H1 (cell line): ENCODE data around the gene GSTT4. TPM values are rescaled to one million over a fixed set of nuclear protein-coding genes. Genes with fewer than 3 reads are reported as not detected.

Experiments used
- CTCF ChIA-PET: fragments of 300-600 bp; sonication (Branson Sonifier 250); formaldehyde crosslinking; loops from one replicate; lab custom pipeline; 2021; ENCODE audit not compliant: partially characterized antibody; lab: Charles Lee
- POLR2A ChIA-PET: fragments of 300-600 bp; sonication (Branson Sonifier 250); formaldehyde crosslinking; loops from one replicate; lab custom pipeline; 2021; ENCODE audit warnings: inconsistent platforms; ENCODE audit not compliant: partially characterized antibody; lab: Charles Lee
- DNase-seq, 2 experiments: peaks; one replicate each; pipeline versions ENCODE4 v3.0.0 to v3.0.0-alpha.2; 2010 to 2022; ENCODE audit warnings: low spot score in 2 of 2, low read depth in 1 of 2, mixed read lengths in 1 of 2
- FAIRE-seq: peaks from 2 replicates; lab custom pipeline; 2011; peaks lifted over from hg19 to GRCh38; lab: Jason Lieb, UNC
- H2AFZ ChIP-seq: 2 replicates; pipeline ENCODE4 v1.8.1; 2012; ENCODE audit warnings: low read length, inconsistent platforms
- H2AK5ac ChIP-seq: 2 replicates; pipeline ENCODE4 v1.6.1; 2013; ENCODE audit warnings: low read depth, low read length
- H2BK120ac ChIP-seq: replicated peaks from 2 replicates; pipeline ENCODE3; 2013; ENCODE audit warnings: low read depth, low read length, inconsistent platforms
- H2BK12ac ChIP-seq: 2 replicates; pipeline ENCODE4 v1.6.1; 2013; ENCODE audit warnings: low read depth, low read length
- H2BK15ac ChIP-seq: 2 replicates; pipeline ENCODE4 v1.6.1; 2013; ENCODE audit warnings: low read length
- H2BK20ac ChIP-seq: 2 replicates; pipeline ENCODE4 v1.6.1; 2013; ENCODE audit warnings: low read length
- H2BK5ac ChIP-seq: 2 replicates; pipeline ENCODE4 v1.6.1; 2013; ENCODE audit warnings: low read depth, low read length
- H3K14ac ChIP-seq: 2 replicates; pipeline ENCODE4 v1.6.1; 2013; ENCODE audit warnings: inconsistent platforms; ENCODE audit not compliant: insufficient read length
- H3K18ac ChIP-seq: 2 replicates; pipeline ENCODE4 v1.6.1; 2013; ENCODE audit warnings: low read length; ENCODE audit errors: extremely low read depth
- H3K23ac ChIP-seq: 2 replicates; pipeline ENCODE4 v1.6.1; 2013; ENCODE audit warnings: inconsistent platforms; ENCODE audit not compliant: insufficient read length
- H3K23me2 ChIP-seq: 2 replicates; pipeline ENCODE4 v1.6.1; 2013; ENCODE audit warnings: low read depth, low read length
- H3K27ac ChIP-seq: 2 replicates; pipeline ENCODE4 v1.6.1; 2011; ENCODE audit warnings: low read depth, low read length, inconsistent platforms
- H3K27me3 ChIP-seq, 4 experiments: replicated peaks in 1 of 4; 1 replicate in 1 of 4; 2 replicates in 3 of 4; pipeline versions ENCODE4 v1.6.1 to v1.8.1; 2011 to 2013; ENCODE audit warnings: low read length in 3 of 4, mild to moderate bottlenecking in 3 of 4, inconsistent platforms in 2 of 4, mixed read lengths in 2 of 4, moderate library complexity in 1 of 4; ENCODE audit not compliant: control insufficient read depth in 3 of 4, insufficient read depth in 3 of 4; ENCODE audit errors: extremely low read depth in 1 of 4
- H3K36me3 ChIP-seq, 4 experiments: 2 replicates each; pipeline versions ENCODE4 v1.6.1 to v1.8.1; 2011 to 2013; ENCODE audit warnings: mild to moderate bottlenecking in 4 of 4, low read length in 3 of 4, moderate library complexity in 2 of 4, control low read depth in 1 of 4, inconsistent platforms in 1 of 4; ENCODE audit not compliant: insufficient read depth in 4 of 4, control insufficient read depth in 2 of 4
- H3K4ac ChIP-seq: replicated peaks from 2 replicates; pipeline ENCODE3; 2013; ENCODE audit warnings: low read length, low read depth, mixed read lengths, inconsistent platforms; ENCODE audit not compliant: insufficient read length
- H3K4me1 ChIP-seq, 4 experiments: replicated peaks in 1 of 4; 1 replicate in 1 of 4; 2 replicates in 3 of 4; pipeline versions ENCODE4 v1.6.1 to v1.8.1; 2011 to 2013; ENCODE audit warnings: low read length in 3 of 4, inconsistent platforms in 2 of 4, mixed read lengths in 1 of 4; ENCODE audit not compliant: insufficient read depth in 4 of 4, control insufficient read depth in 3 of 4
- H3K4me2 ChIP-seq, 2 experiments: 2 replicates each; pipeline versions ENCODE4 v1.6.1 to v1.8.1; 2011 to 2013; ENCODE audit warnings: low read depth in 2 of 2, low read length in 2 of 2, control low read depth in 1 of 2, inconsistent platforms in 1 of 2, mild to moderate bottlenecking in 1 of 2; ENCODE audit not compliant: insufficient read depth in 1 of 2
- H3K4me3 ChIP-seq, 4 experiments: fragments of 200-600, 300-600 bp in 1 of 4; sonication (generic), shearing (Covaris generic), sonication (Bioruptor Twin) in 1 of 4; 2 replicates each; pipeline versions ENCODE4 v1.5.1 to v1.8.1; 2011 to 2016; ENCODE audit warnings: low read length in 4 of 4, low read depth in 3 of 4, control low read depth in 2 of 4, inconsistent platforms in 2 of 4, mild to moderate bottlenecking in 2 of 4, mixed read lengths in 1 of 4, moderate library complexity in 1 of 4; ENCODE audit not compliant: insufficient read depth in 2 of 4; ENCODE audit errors: extremely low read depth in 1 of 4
- H3K56ac ChIP-seq: replicated peaks from 2 replicates; pipeline ENCODE3; 2013; ENCODE audit warnings: low read depth, mild to moderate bottlenecking, mixed read lengths, low read length, inconsistent platforms; ENCODE audit not compliant: insufficient read length
- H3K79me1 ChIP-seq: 2 replicates; pipeline ENCODE4 v1.6.1; 2013; ENCODE audit warnings: low read depth, low read length, control low read depth
- H3K79me2 ChIP-seq, 2 experiments: 2 replicates each; pipeline versions ENCODE4 v1.6.1 to v1.8.1; 2012 to 2013; ENCODE audit warnings: low read length in 2 of 2, mild to moderate bottlenecking in 2 of 2, inconsistent platforms in 1 of 2; ENCODE audit not compliant: insufficient read depth in 2 of 2, control insufficient read depth in 1 of 2
- H3K9ac ChIP-seq, 4 experiments: replicated peaks in 1 of 4; 1 replicate in 1 of 4; 2 replicates in 3 of 4; pipeline versions ENCODE4 v1.6.1 to v1.8.1; 2011 to 2013; ENCODE audit warnings: low read depth in 3 of 4, low read length in 3 of 4, control low read depth in 2 of 4, mild to moderate bottlenecking in 2 of 4, moderate library complexity in 2 of 4, inconsistent platforms in 1 of 4; ENCODE audit errors: extremely low read depth in 1 of 4
- H3K9me3 ChIP-seq, 2 experiments: 2 replicates each; pipeline versions ENCODE4 v1.6.1 to v1.8.1; 2012 to 2013; ENCODE audit warnings: mild to moderate bottlenecking in 2 of 2, moderate library complexity in 2 of 2, control low read depth in 1 of 2, inconsistent platforms in 1 of 2, low read depth in 1 of 2, low read length in 1 of 2, mixed read lengths in 1 of 2; ENCODE audit not compliant: insufficient read depth in 2 of 2
- H4K20me1 ChIP-seq, 2 experiments: replicated peaks in 1 of 2; 2 replicates each; pipeline versions ENCODE3 to v1.8.1; 2011 to 2013; ENCODE audit warnings: inconsistent platforms in 2 of 2, low read length in 2 of 2, mild to moderate bottlenecking in 1 of 2; ENCODE audit not compliant: insufficient read depth in 2 of 2, control insufficient read depth in 1 of 2
- H4K5ac ChIP-seq: 2 replicates; pipeline ENCODE4 v1.6.1; 2013; ENCODE audit warnings: low read length, low read depth, mixed read lengths, inconsistent platforms; ENCODE audit not compliant: insufficient read length
- H4K8ac ChIP-seq: 2 replicates; pipeline ENCODE4 v1.8.0; 2013; ENCODE audit warnings: mild to moderate bottlenecking, moderate library complexity, low read length, inconsistent platforms; ENCODE audit not compliant: insufficient read depth; ENCODE audit errors: extremely low read depth
- H4K91ac ChIP-seq: replicated peaks from 2 replicates; pipeline ENCODE3; 2013; ENCODE audit warnings: low read length, mixed read lengths, inconsistent platforms; ENCODE audit not compliant: insufficient read length
- CREB1 ChIP-seq: IDR thresholded peaks from 2 replicates; pipeline ENCODE4 v1.6.1; 2012; ENCODE audit warnings: inconsistent platforms
- EP300 ChIP-seq, 2 experiments: IDR thresholded peaks; 1 replicate in 1 of 2; 2 replicates in 1 of 2; pipeline ENCODE4 v1.6.1; 2011 to 2012; ENCODE audit warnings: low read depth in 2 of 2, low read length in 2 of 2, mild to moderate bottlenecking in 2 of 2, borderline replicate concordance in 1 of 2, inconsistent platforms in 1 of 2, moderate library complexity in 1 of 2
- EZH2 ChIP-seq: fragments of 200-600 bp; sonication (generic); IDR thresholded peaks from 2 replicates; pipeline ENCODE4 v1.7.1; 2012; ENCODE audit warnings: low read depth, mild to moderate bottlenecking, moderate library complexity, low read length, inconsistent platforms; ENCODE audit not compliant: severe bottlenecking
- GTF2F1 ChIP-seq: IDR thresholded peaks from 2 replicates; pipeline ENCODE4 v1.6.1; 2012; ENCODE audit warnings: low read depth, low read length, improper control_type of control experiment, borderline replicate concordance
- HDAC6 ChIP-seq: IDR thresholded peaks from one replicate; pipeline ENCODE4 v1.7.1; 2012; ENCODE audit warnings: low read depth, mild to moderate bottlenecking, inconsistent platforms, low read length, moderate library complexity
- JUND ChIP-seq: IDR thresholded peaks from 2 replicates; pipeline ENCODE4 v1.6.1; 2011; ENCODE audit warnings: mild to moderate bottlenecking, improper control_type of control experiment, low read length
- NANOG ChIP-seq: IDR thresholded peaks from 2 replicates; pipeline ENCODE4 v1.6.1; 2011; ENCODE audit warnings: low read length, low read depth, mild to moderate bottlenecking, inconsistent platforms; ENCODE audit not compliant: insufficient read depth, poor library complexity, severe bottlenecking
- PHF8 ChIP-seq: fragments of 200-600 bp; sonication (generic); conservative IDR thresholded peaks from 2 replicates; pipeline ENCODE4 v1.7.1; 2012; ENCODE audit warnings: low read depth, mild to moderate bottlenecking, inconsistent platforms, low read length, moderate library complexity
- RFX5 ChIP-seq: IDR thresholded peaks from 2 replicates; pipeline ENCODE4 v1.6.1; 2011; ENCODE audit warnings: low read depth, low read length, improper control_type of control experiment, borderline replicate concordance
- SP2 ChIP-seq: IDR thresholded peaks from 2 replicates; pipeline ENCODE4 v1.6.1; 2012; ENCODE audit warnings: mild to moderate bottlenecking, low read length, inconsistent platforms
- TBP ChIP-seq: IDR thresholded peaks from 2 replicates; pipeline ENCODE4 v1.6.1; 2011; ENCODE audit warnings: low read depth, low read length, improper control_type of control experiment
- WGBS, 2 experiments: shearing (Covaris generic) in 1 of 2; methylation state at CpG; one replicate each; pipeline versions ENCODE4 v1.1.6 to v1.1.7; 2013 to 2015; ENCODE audit warnings: low lambda C conversion rate in 2 of 2, mixed read lengths in 2 of 2, inconsistent platforms in 1 of 2, low coverage in 1 of 2, missing lambda C conversion rate in 1 of 2; ENCODE audit not compliant: insufficient replicate concordance in 2 of 2, insufficient coverage in 1 of 2, insufficient read length in 1 of 2; ENCODE audit errors: extremely low coverage in 1 of 2, missing lambda C conversion rate in 1 of 2; 5-methylcytosine and 5-hydroxymethylcytosine counted together
- polyA plus RNA-seq, 7 experiments: library from polyadenylated mRNA; depleted of rRNA in 3 of 7; stranded (reverse) in 5 of 7; unstranded in 2 of 7; fragments of >200 nt in 5 of 7; fragments of 200-250 nt in 2 of 7; gene quantifications; 1 replicate in 5 of 7; 2 replicates in 1 of 7; 4 replicates in 1 of 7; pipeline versions ENCODE4 v1.2.1 to v1.2.3, GENCODE V29; 2011 to 2013; ENCODE audit warnings: missing spikeins in 2 of 7, mixed read lengths in 2 of 7
- total RNA-seq: library from RNA; stranded (reverse); fragmentation: NEBNext Ultra II Directional; extraction: Animal tissue kit (Norgen Biotek cat#: 25700); gene quantifications from 2 replicates; pipeline ENCODE4 v1.2.1, GENCODE V29; 2021

GSTT4 gene
- total and polyA plus RNA-seq, 2 of the 8 experiments (the other 6 are each of a cell fraction or from before 2014, with no cell fraction given) = 0.14 TPM; not detected in 1

- Histone ChIP-seq H4K91ac (no peak overlapping the region), H3K79me2 (peaks cover 0 to 10% of the 10 kb centered on the region in 2 experiments; a peak in 2 of 4 replicates), H2BK5ac (peak overlapping the region; percentile 38; the same call in 1 of the 2 replicates), H3K9ac (no peak overlapping the region), H3K56ac (no peak overlapping the region), H3K9me3 (no peaks in the 10 kb centered on the region), H2AK5ac (0 out of 2 replicates have a peak overlapping the region, but pooled peaks have one; percentile 1), H3K4me3 (no peak overlapping the region), H2AFZ (no peak overlapping the region), H2BK20ac (peak overlapping the region; percentile 73; the same call in 1 of the 2 replicates), H4K8ac (no peak overlapping the region), H3K79me1 (peaks cover 3% of the 10 kb centered on the region; the same call in 1 of the 2 replicates), H3K4ac (no peak overlapping the region), H3K36me3 (no peaks in the 10 kb centered on the region), H4K5ac (no peak overlapping the region), H3K4me2 (no peak overlapping the region), H3K27me3 (no peaks in the 10 kb centered on the region; a peak in 2 of 7 replicates), H2BK15ac (peak overlapping the region; percentile 32; the same call in 1 of the 2 replicates), H3K14ac (no peak overlapping the region), H2BK120ac (no peak overlapping the region), H4K20me1 (no peaks in the 10 kb centered on the region), H3K23ac (no peak overlapping the region), H2BK12ac (peak overlapping the region; percentile 1; the same call in 1 of the 2 replicates), H3K18ac (0 out of 2 replicates have a peak overlapping the region, but pooled peaks have one; percentile 13), H3K27ac (no peak overlapping the region), H3K4me1 (peaks cover 0 to 3% (median 2%) of the 10 kb centered on the region in 4 experiments; a peak in 4 of 7 replicates), H3K23me2 (peaks cover 6% of the 10 kb centered on the region; the same call in 1 of the 2 replicates)
- ChIA-PET POLR2A (no interaction called here), CTCF (interaction anchor here (0.7 to 1.5 kb wide), 4 partner anchors 18 to 495 kb away, joined by 3 to 4 read pairs (median 3); no protein-coding TSS in a partner anchor)
- 82% methylated on average over 8 of the region's 8 CpGs; no CpG with 5 or more reads in 1 of the 2 experiments for WGBS, 2 experiments
- FAIRE-seq (no peak), DNase-seq (no peak)
- TF ChIP-seq GTF2F1 (no peak), PHF8 (no peak), EZH2 (no peak), RFX5 (no peak), TBP (no peak), JUND (no peak), EP300 (IDR thresholded peaks at IDR 0.05; ENCODE audit: borderline replicate concordance in 1 of 2, low read depth in 2 of 2, low read length in 2 of 2) (no peak), CREB1 (no peak), NANOG (no peak), SP2 (no peak), HDAC6 (no peak)
These were observed 2.2 kb upstream of the GSTT4 start for GRCh38 chr22:24007253-24008021.
